Lower lobe of right lung (tissue), 2 donors: ENCODE measurements around the gene TRPV2. TPM values are rescaled to one million over a fixed set of nuclear protein-coding genes. Genes with fewer than 3 reads are reported as not detected.
A peak's percentile ranks its signal among the peaks of the same experiment; 100 is the strongest.

ENCODE experiments used
- ATAC-seq, 2 donors: fragments of 200-7000 bp; cut with Tn5 transposase; one replicate each; pipeline ENCODE4 v1.9.1; 2020 to 2022; ENCODE audit warnings: mild to moderate bottlenecking in 2 of 2, moderate library complexity in 2 of 2
- DNase-seq: peaks from one replicate; pipeline ENCODE4 v3.0.0-alpha.2; 2020
- H3K27ac ChIP-seq: fragments of 200-600 bp; one replicate; pipeline ENCODE4 v1.8.0; 2022
- H3K27me3 ChIP-seq: fragments of 200-600 bp; one replicate; pipeline ENCODE4 v1.8.0; 2022; ENCODE audit warnings: low read depth
- H3K36me3 ChIP-seq: fragments of 200-600 bp; one replicate; pipeline ENCODE4 v1.8.0; 2022; ENCODE audit warnings: mild to moderate bottlenecking
- H3K4me1 ChIP-seq: fragments of 200-600 bp; one replicate; pipeline ENCODE4 v1.8.0; 2022
- H3K4me3 ChIP-seq: fragments of 200-600 bp; one replicate; pipeline ENCODE4 v1.8.0; 2022; ENCODE audit warnings: mild to moderate bottlenecking
- H3K9me3 ChIP-seq: fragments of 200-600 bp; one replicate; pipeline ENCODE4 v1.8.0; 2022
- intact Hi-C: fragments of 100-400 bp; cut with DNase I; formaldehyde crosslinking; loops from one replicate; pipeline ENCODE4 v1.11.0; 2022
- total RNA-seq: library from RNA; stranded (reverse); fragmentation: NEBNext Ultra II Directional; extraction: Animal tissue kit (Norgen Biotek cat#: 25700); gene quantifications from one replicate; pipeline ENCODE4 v1.2.1, GENCODE V29; 2021
- TF ChIP-seq, protein P1 (sequence below): fragments of 200-600 bp; IDR thresholded peaks from one replicate; pipeline ENCODE4 v1.8.0; 2022; ENCODE audit warnings: antibody characterized with exemption, mild to moderate bottlenecking
- donor health status: DM: no; HTN: yes; CAD: no; lungs with severe emphysema.

The TRPV2 gene
- total RNA-seq, 1 donor from 2014 or later: 120 TPM

DNA sequence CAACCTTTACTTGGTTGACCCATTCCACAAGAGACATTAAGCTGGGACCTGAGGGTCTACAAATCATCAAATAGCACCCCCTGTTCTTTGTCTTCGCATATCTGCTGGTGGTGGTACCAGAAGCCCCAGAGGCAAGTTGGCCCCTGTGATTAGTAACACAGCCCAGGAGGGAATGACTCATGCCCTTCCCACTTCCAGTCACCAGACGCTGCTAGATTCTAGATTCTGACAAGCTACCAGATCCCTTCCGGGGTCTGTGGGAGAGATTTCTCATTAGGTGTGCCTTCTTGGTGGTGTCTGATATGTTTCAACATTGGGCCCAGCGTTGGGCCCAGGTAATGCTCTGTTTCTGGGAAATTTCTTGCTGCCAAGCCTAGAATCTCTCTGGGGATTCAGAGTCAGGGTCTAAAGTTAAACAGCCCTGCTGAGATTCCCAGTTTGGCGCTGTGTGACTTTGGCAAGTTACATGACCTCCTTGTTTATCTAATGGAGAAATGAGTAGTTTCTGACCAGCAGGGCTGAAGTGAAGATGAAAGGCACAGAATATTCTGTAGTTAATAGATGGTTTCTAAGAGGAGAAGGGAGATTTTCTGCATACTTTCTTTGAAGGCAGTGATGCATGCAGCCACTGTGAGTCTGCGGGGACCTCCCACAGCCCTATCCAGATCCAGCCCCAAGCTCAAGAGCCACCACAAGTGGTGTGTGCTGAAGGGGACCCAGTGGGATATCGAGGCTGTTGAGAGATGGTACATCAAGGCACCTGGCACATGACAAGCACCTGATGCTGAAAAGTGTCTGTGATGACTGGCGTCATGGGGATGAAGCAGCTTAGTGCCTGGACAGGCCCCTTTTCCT lies 3.9 kb downstream of the TRPV2 start:
- H3K36me3 ChIP-seq: peaks cover 60% of the 10 kb centered on the region
- peak overlapping the region; percentile 69 for H3K27ac ChIP-seq
- no peak for ATAC-seq
- TF ChIP-seq, protein P1, sequence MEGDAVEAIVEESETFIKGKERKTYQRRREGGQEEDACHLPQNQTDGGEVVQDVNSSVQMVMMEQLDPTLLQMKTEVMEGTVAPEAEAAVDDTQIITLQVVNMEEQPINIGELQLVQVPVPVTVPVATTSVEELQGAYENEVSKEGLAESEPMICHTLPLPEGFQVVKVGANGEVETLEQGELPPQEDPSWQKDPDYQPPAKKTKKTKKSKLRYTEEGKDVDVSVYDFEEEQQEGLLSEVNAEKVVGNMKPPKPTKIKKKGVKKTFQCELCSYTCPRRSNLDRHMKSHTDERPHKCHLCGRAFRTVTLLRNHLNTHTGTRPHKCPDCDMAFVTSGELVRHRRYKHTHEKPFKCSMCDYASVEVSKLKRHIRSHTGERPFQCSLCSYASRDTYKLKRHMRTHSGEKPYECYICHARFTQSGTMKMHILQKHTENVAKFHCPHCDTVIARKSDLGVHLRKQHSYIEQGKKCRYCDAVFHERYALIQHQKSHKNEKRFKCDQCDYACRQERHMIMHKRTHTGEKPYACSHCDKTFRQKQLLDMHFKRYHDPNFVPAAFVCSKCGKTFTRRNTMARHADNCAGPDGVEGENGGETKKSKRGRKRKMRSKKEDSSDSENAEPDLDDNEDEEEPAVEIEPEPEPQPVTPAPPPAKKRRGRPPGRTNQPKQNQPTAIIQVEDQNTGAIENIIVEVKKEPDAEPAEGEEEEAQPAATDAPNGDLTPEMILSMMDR: no peak
- H3K27me3 ChIP-seq: no peaks in the 10 kb centered on the region
- peaks cover 48% of the 10 kb centered on the region for H3K4me1 ChIP-seq
- no peak overlapping the region for H3K4me3 ChIP-seq
- no peak for DNase-seq
- intact Hi-C loops: no loop called here
- no peaks in the 10 kb centered on the region for H3K9me3 ChIP-seq

DNA sequence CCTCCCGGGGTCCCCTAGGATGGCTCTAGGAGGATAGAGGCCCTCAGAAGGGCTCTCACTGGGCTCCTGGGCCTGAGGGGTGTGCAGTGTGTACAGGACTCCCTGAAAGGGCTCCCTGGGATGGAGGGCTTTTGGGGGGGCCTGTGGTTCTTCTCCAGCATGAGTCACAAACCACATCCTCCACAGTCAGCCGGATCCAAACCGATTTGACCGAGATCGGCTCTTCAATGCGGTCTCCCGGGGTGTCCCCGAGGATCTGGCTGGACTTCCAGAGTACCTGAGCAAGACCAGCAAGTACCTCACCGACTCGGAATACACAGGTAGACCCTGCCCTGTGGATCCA lies 4.5 kb downstream of the TRPV2 start:
- H3K4me3 ChIP-seq: no peak overlapping the region
- no peak for DNase-seq
- TF ChIP-seq, protein P1: no peak
- peak overlapping the region; percentile 69 for H3K27ac ChIP-seq
- no peak for ATAC-seq
- H3K4me1 ChIP-seq: peaks cover 44% of the 10 kb centered on the region
- intact Hi-C loops: no loop called here
- peaks cover 61% of the 10 kb centered on the region for H3K36me3 ChIP-seq
- no peaks in the 10 kb centered on the region for H3K27me3 ChIP-seq
- H3K9me3 ChIP-seq: no peaks in the 10 kb centered on the region

DNA sequence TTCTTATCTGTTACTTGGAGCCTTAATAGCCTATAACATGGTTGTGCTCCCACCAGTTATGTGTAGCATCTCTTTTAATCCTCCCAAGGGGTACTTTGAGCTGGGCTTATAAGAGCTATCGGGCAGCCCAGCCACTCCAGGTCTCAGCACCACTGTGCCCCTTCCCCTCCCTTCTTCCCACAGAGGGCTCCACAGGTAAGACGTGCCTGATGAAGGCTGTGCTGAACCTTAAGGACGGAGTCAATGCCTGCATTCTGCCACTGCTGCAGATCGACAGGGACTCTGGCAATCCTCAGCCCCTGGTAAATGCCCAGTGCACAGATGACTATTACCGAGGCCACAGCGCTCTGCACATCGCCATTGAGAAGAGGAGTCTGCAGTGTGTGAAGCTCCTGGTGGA lies 7.0 kb downstream of the TRPV2 start:
- intact Hi-C loops: no loop called here
- Histone ChIP-seq H3K27me3 (no peaks in the 10 kb centered on the region), H3K4me1 (peaks cover 29% of the 10 kb centered on the region), H3K27ac (no peak overlapping the region), H3K9me3 (no peaks in the 10 kb centered on the region), H3K4me3 (no peak overlapping the region), H3K36me3 (peaks cover 86% of the 10 kb centered on the region)
- ATAC-seq (no peak), DNase-seq (no peak)
- TF ChIP-seq, protein P1: no peak

DNA sequence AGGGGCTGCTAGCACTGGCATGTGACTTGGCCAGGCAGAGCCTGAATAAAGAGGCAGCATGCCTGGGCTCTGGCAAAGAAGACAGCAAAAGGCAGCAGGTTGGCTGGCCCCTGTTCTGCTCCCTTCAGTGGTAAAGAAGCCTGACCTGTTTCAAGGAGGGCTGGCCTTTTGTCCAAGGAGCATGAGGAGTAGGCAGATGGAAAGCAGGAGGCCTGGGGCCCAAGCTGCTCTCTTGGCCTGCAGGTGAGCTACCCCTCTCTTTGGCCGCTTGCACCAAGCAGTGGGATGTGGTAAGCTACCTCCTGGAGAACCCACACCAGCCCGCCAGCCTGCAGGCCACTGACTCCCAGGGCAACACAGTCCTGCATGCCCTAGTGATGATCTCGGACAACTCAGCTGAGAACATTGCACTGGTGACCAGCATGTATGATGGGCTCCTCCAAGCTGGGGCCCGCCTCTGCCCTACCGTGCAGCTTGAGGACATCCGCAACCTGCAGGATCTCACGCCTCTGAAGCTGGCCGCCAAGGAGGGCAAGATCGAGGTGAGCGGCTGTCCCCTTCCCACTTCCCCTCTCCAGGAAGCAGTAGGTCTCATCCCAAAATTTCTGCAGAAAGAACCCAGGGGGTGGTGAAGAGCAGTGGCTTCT lies 8.0 kb downstream of the TRPV2 start:
- ATAC-seq (no peak), DNase-seq (no peak)
- intact Hi-C loops: no loop called here
- Histone ChIP-seq H3K9me3 (no peaks in the 10 kb centered on the region), H3K36me3 (peaks cover 86% of the 10 kb centered on the region), H3K4me3 (no peak overlapping the region), H3K4me1 (peaks cover 23% of the 10 kb centered on the region), H3K27me3 (no peaks in the 10 kb centered on the region), H3K27ac (no peak overlapping the region)
- TF ChIP-seq, protein P1: no peak

DNA sequence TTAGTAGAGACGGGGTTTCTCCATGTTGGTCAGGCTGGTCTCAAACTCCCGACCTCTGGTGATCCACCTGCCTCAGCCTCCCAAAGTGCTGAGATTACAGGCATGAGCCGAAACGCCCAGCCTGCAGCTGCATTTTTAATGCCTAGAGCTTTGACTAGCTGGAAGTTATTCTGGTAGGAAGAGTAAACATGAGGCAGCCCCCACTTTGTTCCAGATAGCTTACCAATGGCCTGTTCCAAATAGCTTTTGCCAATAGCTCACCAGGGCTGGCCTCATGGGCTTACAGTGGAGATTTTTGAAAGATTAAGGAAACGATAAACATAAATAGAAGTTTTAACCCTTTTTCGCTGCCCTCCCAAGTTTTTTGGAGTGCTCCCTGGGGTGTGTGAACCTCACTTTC lies 9.8 kb downstream of the TRPV2 start:
- H3K27ac ChIP-seq: no peak overlapping the region
- no peak for DNase-seq
- H3K9me3 ChIP-seq: no peaks in the 10 kb centered on the region
- peaks cover 7% of the 10 kb centered on the region for H3K4me1 ChIP-seq
- TF ChIP-seq, protein P1: no peak
- peaks cover 93% of the 10 kb centered on the region for H3K36me3 ChIP-seq
- H3K4me3 ChIP-seq: no peak overlapping the region
- intact Hi-C loops: no loop called here
- H3K27me3 ChIP-seq: no peaks in the 10 kb centered on the region
- ATAC-seq: no peak
